ENCODE results near the gene NES.

Gene NES

GRCh38 chr1:156703336-156703735, 26.1 kb upstream of the NES start:
- DNase-seq = no peak

DNA sequence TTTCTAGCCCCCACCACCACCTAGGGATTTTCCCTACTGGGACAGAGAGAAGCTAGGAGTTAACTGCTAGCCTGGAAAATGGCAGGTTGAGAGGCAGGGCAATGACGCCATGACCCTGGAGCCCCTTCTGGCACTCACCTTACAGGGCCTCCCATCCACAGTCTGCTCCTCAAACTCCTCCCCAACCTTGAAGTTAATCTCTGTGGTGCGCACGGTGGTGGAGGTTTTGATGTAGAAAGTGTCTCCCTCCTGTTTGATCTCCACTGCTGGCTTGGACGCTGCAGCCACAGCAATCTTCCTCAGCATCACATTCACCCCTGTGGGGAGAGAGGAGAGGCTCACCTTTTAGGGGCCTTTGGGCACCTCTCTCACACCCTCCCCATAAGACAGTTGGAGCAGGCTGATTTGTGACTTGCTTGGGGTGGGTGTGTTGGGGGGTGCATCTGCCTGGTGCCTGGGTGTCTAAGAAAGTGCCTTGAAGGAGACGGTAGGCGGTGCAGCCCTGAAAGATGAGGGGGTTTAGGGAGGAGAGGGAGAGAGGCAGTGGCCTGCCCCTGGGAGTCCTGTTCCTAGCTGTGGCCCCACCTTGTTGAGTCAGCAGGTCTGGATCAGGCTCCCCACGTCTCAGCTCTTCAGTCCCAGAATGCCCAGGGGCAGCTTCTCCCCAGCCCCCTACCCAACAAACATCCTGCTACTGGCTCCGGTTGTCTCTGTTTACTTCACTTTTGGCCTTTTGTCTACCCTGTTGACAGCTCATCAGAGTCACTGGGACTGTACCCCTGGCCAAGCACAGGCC, 23.7 kb upstream of the NES start:
- DNase-seq = no peak

DNA sequence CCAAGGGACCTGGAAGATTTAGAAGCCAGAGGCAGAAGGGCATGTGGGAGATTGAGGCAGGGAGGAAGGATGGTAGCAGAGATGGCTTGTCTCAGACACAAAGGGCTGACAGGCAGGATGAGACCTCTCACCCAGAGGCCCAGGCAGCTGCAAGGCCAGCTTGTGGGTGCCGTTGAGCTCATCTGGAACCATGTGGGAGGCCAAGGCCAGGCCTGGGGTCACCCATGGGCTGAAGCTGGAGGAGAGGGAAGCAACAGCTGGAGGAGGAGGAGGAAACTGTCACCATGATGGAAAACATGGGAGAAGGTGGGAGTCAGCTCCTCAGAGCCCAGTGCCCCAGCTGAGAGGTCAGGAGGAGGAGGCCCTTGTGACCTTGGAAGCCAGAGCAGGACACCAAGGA, 21.8 kb upstream of the NES start:
- DNase-seq = no peak

GRCh38 chr1:156697481-156697880, 20.3 kb upstream of the NES start:
- DNase-seq = no peak

DNA sequence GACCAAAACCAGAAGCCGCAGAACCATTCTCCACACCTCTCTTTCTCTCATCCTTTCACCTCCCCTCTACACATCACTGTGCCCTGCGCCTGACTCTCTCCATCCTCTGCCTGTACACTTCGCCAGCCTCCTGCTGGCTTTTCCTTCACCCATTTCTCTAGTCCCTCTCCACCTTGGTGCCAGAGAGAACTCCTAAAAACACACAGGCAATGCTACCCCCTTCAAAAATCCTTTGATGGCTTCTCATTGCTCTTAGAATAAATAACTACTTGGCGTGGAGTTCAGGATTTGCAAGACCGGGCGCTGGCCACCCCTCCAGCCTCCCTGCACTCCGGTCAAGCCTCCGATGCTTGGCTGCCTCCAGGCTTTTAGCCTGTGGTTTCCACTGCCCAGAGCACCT, 19.5 kb upstream of the NES start:
- no peak for DNase-seq

DNA sequence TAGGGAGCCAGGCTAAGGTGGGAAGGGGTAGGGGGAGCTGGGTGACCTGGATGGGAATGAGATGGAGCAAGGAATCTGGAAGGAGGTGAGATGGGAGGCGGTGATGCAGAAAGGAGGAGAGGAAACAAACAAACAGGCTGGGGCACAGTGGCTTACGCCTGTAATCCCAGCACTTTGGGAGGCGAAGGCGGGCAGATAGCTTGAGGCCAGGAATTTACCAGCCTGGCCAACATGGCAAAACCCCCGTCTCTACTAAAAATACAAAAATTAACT, 17.4 kb upstream of the NES start:
- no peak for DNase-seq

DNA sequence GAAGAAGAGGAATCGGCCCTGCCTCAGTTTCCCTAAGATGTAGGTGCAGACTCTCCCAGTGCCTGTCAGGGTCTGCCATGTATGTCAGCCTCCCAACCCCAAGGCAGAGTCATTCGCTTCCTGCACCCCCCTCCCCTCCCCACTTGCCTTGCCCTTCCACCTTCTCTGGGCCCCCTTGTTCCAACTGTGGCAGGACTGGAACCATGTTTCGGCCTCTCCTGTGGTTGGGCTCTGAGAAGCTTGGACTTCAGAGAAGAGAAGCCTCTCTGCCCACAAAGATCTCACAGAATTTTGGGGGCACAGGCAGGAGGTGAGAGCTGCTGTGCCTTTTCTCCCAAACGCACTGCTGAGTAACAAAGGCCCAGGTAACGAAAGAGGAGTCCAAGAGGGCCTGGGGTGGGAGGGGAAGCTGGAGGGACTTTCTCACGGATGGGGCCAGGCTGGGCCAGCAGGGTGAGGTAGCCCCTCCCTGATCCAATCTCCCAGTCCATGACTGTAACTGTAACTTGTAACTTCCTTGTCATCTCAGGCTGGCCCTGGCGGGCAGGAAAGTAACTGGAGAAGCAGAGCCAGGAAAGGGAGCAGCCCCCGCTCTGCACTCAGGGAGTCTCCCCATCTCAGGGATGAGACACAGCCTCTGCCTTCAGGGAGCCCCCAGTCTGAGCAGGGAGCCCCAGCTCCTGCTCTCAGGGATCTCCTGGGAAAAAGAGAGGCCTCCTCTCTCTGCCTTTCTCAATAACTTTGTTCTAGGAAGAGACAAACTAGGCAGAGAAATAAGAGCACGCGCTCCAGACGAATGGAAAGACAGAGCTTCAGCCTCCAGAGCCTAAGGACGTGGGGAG, 16.9 kb upstream of the NES start:
- no peak for DNase-seq

- no peak for DNase-seq
Measured at GRCh38 chr1:156692925-156693847, 16.0 kb upstream of the NES start.

GRCh38 chr1:156692441-156692924, 15.3 kb upstream of the NES start:
- DNase-seq = no peak

- no peak for DNase-seq
Measured at GRCh38 chr1:156691665-156692440, 14.6 kb upstream of the NES start.

DNA sequence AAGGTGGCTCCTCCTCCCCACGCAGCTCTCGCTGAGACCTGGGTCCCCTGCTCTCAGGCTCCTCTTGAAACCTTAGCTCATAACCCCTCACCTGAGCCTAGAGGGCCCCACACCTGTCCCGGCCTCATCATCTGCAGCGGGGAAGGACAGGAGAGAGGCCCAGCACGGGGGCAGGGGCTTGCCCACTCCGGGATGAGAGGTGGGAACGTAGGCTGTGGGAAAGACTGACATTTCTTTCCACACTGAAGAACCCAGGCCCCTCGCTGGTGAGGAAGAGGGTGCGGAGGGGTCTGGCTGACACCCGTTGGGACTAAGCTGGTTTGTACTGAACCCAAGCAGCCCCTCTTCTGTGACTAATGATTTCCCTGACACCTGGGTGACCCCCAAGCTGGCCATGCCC, 14.0 kb upstream of the NES start:
- no peak for DNase-seq

GRCh38 chr1:156690675-156691036, 13.4 kb upstream of the NES start:
- DNase-seq = no peak

DNA sequence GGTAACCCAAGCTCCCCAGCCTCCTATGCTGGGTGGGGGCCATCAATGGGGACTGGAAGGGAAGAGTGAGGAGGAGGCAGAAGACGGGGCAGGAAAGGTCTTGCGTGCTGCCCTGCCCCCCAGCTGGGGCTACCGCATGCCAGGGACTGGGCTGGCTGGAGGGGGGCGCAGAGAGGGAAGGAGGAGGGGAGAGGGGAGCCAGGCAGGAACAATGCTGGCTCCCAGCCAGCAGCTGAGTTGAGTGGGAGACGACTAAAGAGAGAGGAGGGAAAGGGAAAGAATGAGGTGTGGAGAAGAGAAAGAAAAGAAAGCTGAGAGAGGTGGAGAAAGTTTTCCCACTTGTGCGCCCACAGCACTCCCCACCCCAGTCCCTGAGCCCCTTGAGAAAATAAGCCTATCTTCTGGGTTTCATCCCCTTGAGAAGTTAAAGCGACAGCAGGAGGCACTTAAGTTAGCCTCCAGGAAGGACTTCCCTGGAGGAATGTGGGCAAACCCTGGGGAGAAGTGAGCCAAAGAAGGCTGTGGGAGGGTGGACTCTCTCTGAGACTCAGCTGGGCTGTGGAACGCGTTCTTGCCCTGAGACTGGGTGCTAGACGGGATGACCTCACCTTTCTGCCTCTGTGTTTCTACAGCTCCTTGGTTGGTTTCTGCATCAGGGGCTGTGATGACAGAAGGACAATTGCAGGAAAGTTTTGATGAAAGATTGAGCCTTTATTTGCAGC, 12.9 kb upstream of the NES start:
- DNase-seq = no peak

GRCh38 chr1:156689035-156689952, 12.1 kb upstream of the NES start:
- DNase-seq = peak; percentile 76

- DNase-seq = no peak
Measured at GRCh38 chr1:156684227-156684782, 7.1 kb upstream of the NES start.

GRCh38 chr1:156682166-156682890, 5.1 kb upstream of the NES start:
- DNase-seq = no peak

DNA sequence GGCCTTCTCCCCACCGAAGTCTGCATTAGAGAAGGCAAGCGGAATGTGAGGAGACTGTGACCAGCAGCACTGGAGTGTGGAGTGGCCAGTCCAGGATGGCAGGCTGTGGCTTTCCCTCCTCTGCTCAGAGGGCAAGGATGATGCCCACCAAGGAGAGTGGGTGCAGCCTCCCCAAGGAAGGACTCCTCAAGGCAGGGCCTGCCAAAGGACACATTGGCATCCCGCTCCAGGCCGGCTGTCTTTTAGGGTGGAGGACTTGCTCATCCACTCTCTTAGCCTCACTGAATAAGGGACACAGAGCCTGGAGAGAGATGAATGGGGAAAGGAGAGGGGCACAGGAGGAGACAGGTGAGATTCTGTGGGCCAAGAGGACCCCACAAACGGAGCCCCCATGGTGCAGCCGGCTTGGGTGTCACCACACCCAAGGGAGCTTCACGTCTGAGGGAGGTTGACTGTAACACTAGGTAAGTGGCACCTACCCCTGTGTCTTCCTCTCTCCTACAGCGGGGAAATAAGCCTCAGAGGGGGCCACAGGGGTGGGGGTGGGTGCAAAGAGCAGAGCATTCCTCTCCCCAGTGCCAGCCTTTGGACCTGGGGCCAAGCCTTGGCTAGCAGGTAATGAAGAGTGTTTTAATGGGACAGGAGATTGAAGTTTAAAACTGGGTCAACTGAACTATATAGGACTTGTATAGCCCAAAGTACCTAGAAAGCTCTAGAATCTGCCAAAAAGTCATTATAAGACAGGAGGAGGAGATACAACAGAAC, 4.2 kb upstream of the NES start:
- no peak for DNase-seq

DNA sequence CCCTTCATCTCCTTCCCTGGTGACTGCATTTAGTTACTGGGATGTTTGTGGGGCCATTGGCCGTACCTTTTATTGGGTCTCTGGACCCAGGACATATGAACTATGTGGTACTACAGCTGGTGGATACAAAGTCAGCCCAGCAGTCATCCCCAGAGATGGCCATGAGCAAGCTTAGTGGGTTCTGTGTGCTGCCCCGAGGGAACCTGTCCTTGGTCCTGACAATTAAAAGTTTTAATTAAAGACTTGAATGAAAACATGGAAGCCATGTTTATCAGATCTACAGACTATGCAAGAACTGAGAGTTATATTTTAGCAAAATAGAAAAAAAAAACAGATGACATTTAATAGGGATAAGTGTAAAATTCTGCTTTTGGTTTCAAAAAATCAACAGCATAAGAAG, 2.8 kb upstream of the NES start:
- DNase-seq = no peak

Measured in effector CD4-positive, alpha-beta T cell (primary cell).